K562 (cell line): ENCODE data around the gene IL20. TPM values are rescaled to one million over a fixed set of nuclear protein-coding genes. Genes with fewer than 3 reads are reported as not detected.

Experiments
- ATAC-seq: fragments of 200-7000 bp; cut with Tn5 transposase; 3 replicates; pipeline ENCODE4 v1.9.1; 2020; ENCODE audit warnings: moderate library complexity
- BruUV-seq: library from RNA; stranded (reverse); fragments of 400-500 nt; replicated peaks from 2 replicates; lab custom pipeline; 2021; lab: Mats Ljungman, UMichigan
- CTCF ChIA-PET: fragments of 300-600 bp; formaldehyde crosslinking; extraction: SDS; loops from one replicate; lab custom pipeline; 2021; ENCODE audit warnings: low intra/inter-chr PET ratio; lab: Yijun Ruan, JAX
- POLR2A ChIA-PET: fragments of 300-600, 350-650 bp; sonication (Branson Sonifier 250); formaldehyde crosslinking; extraction: SDS; loops from one replicate; lab custom pipeline; 2021; ENCODE audit warnings: antibody characterized with exemption, inconsistent platforms; lab: Yijun Ruan, JAX
- DNase-seq, 4 experiments: peaks; one replicate each; pipeline versions ENCODE4 v3.0.0 to v3.0.0-alpha.2; 2011 to 2018; ENCODE audit warnings: low spot score in 3 of 4, mixed read lengths in 3 of 4; ENCODE audit errors: extremely low read depth in 1 of 4
- FAIRE-seq: peaks from 2 replicates; lab custom pipeline; 2011; peaks lifted over from hg19 to GRCh38; lab: Jason Lieb, UNC
- H2AFZ ChIP-seq: 2 replicates; pipeline ENCODE4 v1.6.0; 2011; ENCODE audit warnings: low read depth, low read length, control low read depth, inconsistent platforms
- H3K27ac ChIP-seq: fragments of 200-600 bp; 3 replicates; pipeline ENCODE4 v1.8.0; 2011; ENCODE audit warnings: low read depth, mild to moderate bottlenecking, control low read depth, inconsistent platforms, low read length, moderate library complexity, mixed read lengths; ENCODE audit errors: extremely low read depth
- H3K27me3 ChIP-seq, 2 experiments: fragments of 300-600 bp in 1 of 2; 2 replicates in 1 of 2; 3 replicates in 1 of 2; pipeline versions ENCODE4 v1.6.0 to v1.8.0; 2011; ENCODE audit warnings: inconsistent platforms in 2 of 2, low read length in 2 of 2, mild to moderate bottlenecking in 1 of 2, mixed read lengths in 1 of 2, moderate library complexity in 1 of 2; ENCODE audit not compliant: control insufficient read depth in 2 of 2, insufficient read depth in 2 of 2
- H3K36me3 ChIP-seq: fragments of 300-600 bp; 3 replicates; pipeline ENCODE4 v1.8.0; 2011; ENCODE audit warnings: mild to moderate bottlenecking, low read length, inconsistent platforms; ENCODE audit not compliant: control insufficient read depth, insufficient read depth
- H3K4me1 ChIP-seq, 2 experiments: fragments of 200-600 bp in 1 of 2; replicated peaks in 1 of 2; 2 replicates in 1 of 2; 3 replicates in 1 of 2; pipeline versions ENCODE4 v1.5.1 to v1.8.0; 2011; ENCODE audit warnings: inconsistent platforms in 2 of 2, low read length in 2 of 2, mild to moderate bottlenecking in 1 of 2, mixed read lengths in 1 of 2, moderate library complexity in 1 of 2; ENCODE audit not compliant: control insufficient read depth in 2 of 2, insufficient read depth in 2 of 2
- H3K4me2 ChIP-seq: 2 replicates; pipeline ENCODE4 v1.6.1; 2011; ENCODE audit warnings: low read length, control low read depth, inconsistent platforms, mixed read lengths; ENCODE audit not compliant: insufficient read depth
- H3K4me3 ChIP-seq: fragments of 200-600 bp; sonication (generic), shearing (Covaris generic); 2 replicates; pipeline ENCODE4 v1.5.1; 2016; ENCODE audit warnings: control low read depth, inconsistent platforms
- H3K79me2 ChIP-seq: fragments of 200-600 bp; 3 replicates; pipeline ENCODE4 v1.8.0; 2011; ENCODE audit warnings: low read length, inconsistent platforms; ENCODE audit not compliant: control insufficient read depth, insufficient read depth
- H3K9ac ChIP-seq, 2 experiments: 2 replicates each; pipeline versions ENCODE4 v1.6.0 to v1.6.1; 2011; ENCODE audit warnings: low read depth in 2 of 2, low read length in 2 of 2, control low read depth in 1 of 2, inconsistent platforms in 1 of 2, mild to moderate bottlenecking in 1 of 2, mixed read lengths in 1 of 2; ENCODE audit not compliant: insufficient read depth in 1 of 2
- H3K9me1 ChIP-seq: one replicate; pipeline ENCODE4 v1.6.0; 2011; ENCODE audit warnings: inconsistent platforms, mild to moderate bottlenecking, low read length, moderate library complexity; ENCODE audit not compliant: control insufficient read depth, insufficient read depth
- H3K9me3 ChIP-seq: replicated peaks from 2 replicates; pipeline ENCODE4 v1.5.1; 2011; ENCODE audit warnings: low read depth, low read length, inconsistent platforms; ENCODE audit not compliant: control insufficient read depth, insufficient read depth
- H4K20me1 ChIP-seq: replicated peaks from 2 replicates; pipeline ENCODE4 v1.6.1; 2011; ENCODE audit warnings: low read length, inconsistent platforms, mixed read lengths; ENCODE audit not compliant: control insufficient read depth, insufficient read depth
- BCLAF1 ChIP-seq, 2 experiments: fragments of 450-650 bp in 1 of 2; IDR thresholded peaks; 2 replicates each; pipeline ENCODE4 v1.6.1; 2011 to 2017; ENCODE audit warnings: low read depth in 2 of 2, antibody characterized with exemption in 1 of 2, borderline replicate concordance in 1 of 2, low read length in 1 of 2, mild to moderate bottlenecking in 1 of 2, mixed read lengths in 1 of 2; ENCODE audit not compliant: control insufficient read depth in 1 of 2
- GABPB2 ChIP-seq: fragments of 250-450 bp; sonication (Bioruptor Pico); conservative IDR thresholded peaks from 2 replicates; pipeline ENCODE4 v1.5.1; 2021; ENCODE audit warnings: mild to moderate bottlenecking
- GTF2B ChIP-seq: IDR thresholded peaks from 2 replicates; pipeline ENCODE4 v1.6.1; 2011; ENCODE audit not compliant: insufficient read length; ENCODE audit errors: extremely low read depth
- HOMEZ ChIP-seq: fragments of 250-450 bp; sonication (Bioruptor Pico); IDR thresholded peaks from 2 replicates; pipeline ENCODE4 v1.4.0; 2020; ENCODE audit warnings: mild to moderate bottlenecking, moderate library complexity
- ILF3 ChIP-seq: fragments of 450-650 bp; IDR thresholded peaks from 2 replicates; pipeline ENCODE4 v1.6.1; 2018; ENCODE audit warnings: antibody characterized with exemption, mild to moderate bottlenecking, moderate library complexity, borderline replicate concordance
- KDM5B ChIP-seq: fragments of 200-600 bp; sonication (generic); IDR thresholded peaks from 2 replicates; pipeline ENCODE4 v1.6.1; 2012; ENCODE audit warnings: low read depth, mild to moderate bottlenecking, moderate library complexity, low read length, control low read depth, inconsistent platforms; ENCODE audit not compliant: insufficient replicate concordance
- RNF2 ChIP-seq: sonication (generic); IDR thresholded peaks from 2 replicates; pipeline ENCODE4 v1.6.1; 2016
- SIRT6 ChIP-seq: IDR thresholded peaks from one replicate; pipeline ENCODE4 v1.6.1; 2012; ENCODE audit warnings: low read depth, mild to moderate bottlenecking, control low read depth, inconsistent platforms, low read length, moderate library complexity
- TRIM25 ChIP-seq: fragments of 450-650 bp; IDR thresholded peaks from 2 replicates; pipeline ENCODE4 v1.7.0; 2016; ENCODE audit warnings: borderline replicate concordance
- YBX1 ChIP-seq: fragments of 450-650 bp; IDR thresholded peaks from 2 replicates; pipeline ENCODE4 v1.7.1; 2016; ENCODE audit warnings: mild to moderate bottlenecking
- WGBS: fragments of 100-300 bp; shearing (Covaris generic); methylation state at CpG from one replicate; pipeline ENCODE4 v1.1.6; 2016; ENCODE audit warnings: low coverage, mixed read lengths; ENCODE audit not compliant: insufficient coverage; ENCODE audit errors: missing lambda C conversion rate; 5-methylcytosine and 5-hydroxymethylcytosine counted together
- in situ Hi-C: fragments of 300-500 bp; cut with MboI; formaldehyde crosslinking; loops from 4 replicates; pipeline ENCODE4 v1.15.0; 2018; ENCODE audit warnings: inconsistent platforms, mixed read lengths
- intact Hi-C: fragments of 100-400 bp; cut with micrococcal nuclease; formaldehyde crosslinking; loops from 2 replicates; pipeline ENCODE4 v1.14.2; 2022
- polyA plus RNA-seq, 8 experiments: library from polyadenylated mRNA; depleted of rRNA in 4 of 8; stranded (reverse) in 5 of 8; unstranded in 3 of 8; fragments of >200 nt; fragmentation: Nextera tagmentation in 2 of 8; fragmentation: Illumina TruSeq in 1 of 8; extraction: Ambion mirVana in 2 of 8; extraction: Trizol in 1 of 8; gene quantifications; 2 replicates each; pipeline versions ENCODE4 v1.2.1 to v1.2.3, GENCODE V29; 2011 to 2014; ENCODE audit warnings: inconsistent platforms in 1 of 8, missing spikeins in 1 of 8
- total RNA-seq, 7 experiments: library from RNA; depleted of rRNA in 6 of 7; stranded (reverse); fragments of >200 nt in 6 of 7; fragmentation: Illumina TruSeq in 2 of 7; extraction: Trizol in 2 of 7; gene quantifications; 2 replicates each; pipeline versions ENCODE4 v1.2.1 to v1.2.3, GENCODE V29; 2011 to 2021; ENCODE audit warnings: low replicate concordance in 1 of 7

IL20 gene
- total and polyA plus RNA-seq, 9 of the 15 experiments (the other 6 are each of a cell fraction or from before 2014, with no cell fraction given), result not detected

- in situ Hi-C loops, result no loop called here
- CTCF ChIA-PET, result no interaction called here
- H3K9me1 ChIP-seq, result no peaks in the 10 kb centered on the region
- no peak overlapping the region for H3K9ac ChIP-seq
- H3K4me2 ChIP-seq, result no peak overlapping the region
- FAIRE-seq (no peak), ATAC-seq (no peak), DNase-seq (no peak)
- intact Hi-C loops, result no loop called here
- POLR2A ChIA-PET, result interaction anchor here (1.2 to 1.3 kb wide), 2 partner anchors 14 to 26 kb away, joined by 3 to 4 read pairs; no protein-coding TSS in a partner anchor
- no peaks in the 10 kb centered on the region for H3K36me3 ChIP-seq
- no peak overlapping the region for H3K4me3 ChIP-seq
- H3K9me3 ChIP-seq, result peaks cover 8% of the 10 kb centered on the region
- no peak overlapping the region for H3K27ac ChIP-seq
- H3K4me1 ChIP-seq, result no peaks in the 10 kb centered on the region
- H4K20me1 ChIP-seq, result no peaks in the 10 kb centered on the region
- H2AFZ ChIP-seq, result no peak overlapping the region
- no peaks in the 10 kb centered on the region for H3K27me3 ChIP-seq
- WGBS, result 2% methylated on average over 3 of the region's 3 CpGs
- no TSS peak for BruUV-seq
- H3K79me2 ChIP-seq, result no peaks in the 10 kb centered on the region
- TF ChIP-seq HOMEZ (CRISPR knock-in tag), result no peak
- TF ChIP-seq BCLAF1 (IDR thresholded peaks at IDR 0.05; ENCODE audit: borderline replicate concordance in 1 of 2, control insufficient read depth in 1 of 2, low read depth in 2 of 2, low read length in 1 of 2), result no peak
- TF ChIP-seq GTF2B, result no peak
- TF ChIP-seq SIRT6, result no peak
- no peak for TF ChIP-seq ILF3
- TF ChIP-seq GABPB2, result no peak
- TF ChIP-seq TRIM25, result no peak
- no peak for TF ChIP-seq RNF2
- no peak for TF ChIP-seq KDM5B
- TF ChIP-seq YBX1, result no peak
Measured at GRCh38 chr1:206873603-206874188, 8.3 kb downstream of the IL20 start.
